DOHH2 (cell line): ENCODE data around the gene ANKRD20A1.
"Not testable (repeated sequence)": the region's sequence is repeated elsewhere in the genome, so short reads cannot be mapped to it uniquely, and the experiment has no call there.

Experiments used
- H3F3A ChIP-seq: fragments of 200-600 bp; sonication (generic), shearing (Covaris generic); 2 replicates; pipeline ENCODE4 v1.6.0; 2016; ENCODE audit warnings: antibody characterized with exemption, mild to moderate bottlenecking; ENCODE audit not compliant: control insufficient read depth, insufficient read depth
- H3K27ac ChIP-seq: fragments of 200-600 bp; sonication (generic); 2 replicates; pipeline ENCODE4 v1.5.1; 2014; ENCODE audit warnings: low read depth, mild to moderate bottlenecking, low read length, moderate library complexity
- H3K27me3 ChIP-seq: fragments of 200-600 bp; sonication (generic); 2 replicates; pipeline ENCODE4 v1.6.1; 2014; ENCODE audit warnings: mild to moderate bottlenecking, low read length, mixed read lengths; ENCODE audit not compliant: control insufficient read depth
- H3K36me3 ChIP-seq: fragments of 200-600 bp; sonication (generic); 2 replicates; pipeline ENCODE4 v1.6.1; 2014; ENCODE audit warnings: mild to moderate bottlenecking, low read length, moderate library complexity, mixed read lengths; ENCODE audit not compliant: control insufficient read depth
- H3K4me1 ChIP-seq: fragments of 200-600 bp; sonication (generic); 2 replicates; pipeline ENCODE4 v1.6.1; 2014; ENCODE audit warnings: mild to moderate bottlenecking, low read length, mixed read lengths; ENCODE audit not compliant: control insufficient read depth
- H3K4me2 ChIP-seq: fragments of 200-600 bp; sonication (generic); 2 replicates; pipeline ENCODE4 v1.6.0; 2014; ENCODE audit warnings: mild to moderate bottlenecking, low read length, moderate library complexity
- H3K4me3 ChIP-seq: fragments of 200-600 bp; sonication (generic); 2 replicates; pipeline ENCODE4 v1.5.1; 2014; ENCODE audit warnings: mild to moderate bottlenecking, low read length, mixed read lengths
- H3K79me2 ChIP-seq: fragments of 200-600 bp; sonication (generic); 2 replicates; pipeline ENCODE4 v1.6.1; 2014; ENCODE audit warnings: mild to moderate bottlenecking, low read length, mixed read lengths; ENCODE audit not compliant: control insufficient read depth
- H3K9me2 ChIP-seq: fragments of 200-600 bp; sonication (generic); replicated peaks from 2 replicates; pipeline ENCODE4 v1.6.1; 2014; ENCODE audit warnings: mild to moderate bottlenecking, low read length, mixed read lengths; ENCODE audit not compliant: control insufficient read depth
- H3K9me3 ChIP-seq: fragments of 200-600 bp; sonication (generic); 2 replicates; pipeline ENCODE4 v1.6.1; 2014; ENCODE audit warnings: antibody characterized with exemption, low read length, mixed read lengths; ENCODE audit not compliant: control insufficient read depth, insufficient read depth
- H4K20me1 ChIP-seq: fragments of 200-600 bp; sonication (generic); 2 replicates; pipeline ENCODE4 v1.6.0; 2014; ENCODE audit warnings: low read depth, mild to moderate bottlenecking, antibody characterized with exemption, low read length, moderate library complexity; ENCODE audit not compliant: control insufficient read depth, insufficient read depth

The ANKRD20A1 gene

GRCh38 chr9:67858871-67859270, at the start of gene ANKRD20A1:
ANKRD20A1 (plus strand) TSS chr9:67858931; CDS start chr9:67859427, 496 bp downstream.
- H4K20me1 ChIP-seq, H3K27me3 ChIP-seq, H3K9me3 ChIP-seq: not testable (repeated sequence)

GRCh38 chr9:67832088-67832487, 26.6 kb upstream of the ANKRD20A1 start:
- not testable (repeated sequence) for H3F3A ChIP-seq, H3K27me3 ChIP-seq, H3K79me2 ChIP-seq, H4K20me1 ChIP-seq, H3K4me2 ChIP-seq, H3K4me1 ChIP-seq, H3K36me3 ChIP-seq, H3K27ac ChIP-seq, H3K4me3 ChIP-seq, H3K9me2 ChIP-seq, H3K9me3 ChIP-seq

More at GRCh38 chr9:67858871-67859270, at the start of gene ANKRD20A1:
- H3F3A ChIP-seq, H3K4me2 ChIP-seq, H3K4me3 ChIP-seq, H3K4me1 ChIP-seq, H3K79me2 ChIP-seq, H3K27ac ChIP-seq, H3K36me3 ChIP-seq, H3K9me2 ChIP-seq: not testable (repeated sequence)
